ENCODE measurements around the gene GALNT8. TPM values are rescaled to one million over a fixed set of nuclear protein-coding genes. Genes with fewer than 3 reads are reported as not detected.

GALNT8 gene, protein sequence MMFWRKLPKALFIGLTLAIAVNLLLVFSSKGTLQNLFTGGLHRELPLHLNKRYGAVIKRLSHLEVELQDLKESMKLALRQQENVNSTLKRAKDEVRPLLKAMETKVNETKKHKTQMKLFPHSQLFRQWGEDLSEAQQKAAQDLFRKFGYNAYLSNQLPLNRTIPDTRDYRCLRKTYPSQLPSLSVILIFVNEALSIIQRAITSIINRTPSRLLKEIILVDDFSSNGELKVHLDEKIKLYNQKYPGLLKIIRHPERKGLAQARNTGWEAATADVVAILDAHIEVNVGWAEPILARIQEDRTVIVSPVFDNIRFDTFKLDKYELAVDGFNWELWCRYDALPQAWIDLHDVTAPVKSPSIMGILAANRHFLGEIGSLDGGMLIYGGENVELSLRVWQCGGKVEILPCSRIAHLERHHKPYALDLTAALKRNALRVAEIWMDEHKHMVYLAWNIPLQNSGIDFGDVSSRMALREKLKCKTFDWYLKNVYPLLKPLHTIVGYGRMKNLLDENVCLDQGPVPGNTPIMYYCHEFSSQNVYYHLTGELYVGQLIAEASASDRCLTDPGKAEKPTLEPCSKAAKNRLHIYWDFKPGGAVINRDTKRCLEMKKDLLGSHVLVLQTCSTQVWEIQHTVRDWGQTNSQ
- under 0.01 TPM in 2 replicates for total RNA-seq

DNA sequence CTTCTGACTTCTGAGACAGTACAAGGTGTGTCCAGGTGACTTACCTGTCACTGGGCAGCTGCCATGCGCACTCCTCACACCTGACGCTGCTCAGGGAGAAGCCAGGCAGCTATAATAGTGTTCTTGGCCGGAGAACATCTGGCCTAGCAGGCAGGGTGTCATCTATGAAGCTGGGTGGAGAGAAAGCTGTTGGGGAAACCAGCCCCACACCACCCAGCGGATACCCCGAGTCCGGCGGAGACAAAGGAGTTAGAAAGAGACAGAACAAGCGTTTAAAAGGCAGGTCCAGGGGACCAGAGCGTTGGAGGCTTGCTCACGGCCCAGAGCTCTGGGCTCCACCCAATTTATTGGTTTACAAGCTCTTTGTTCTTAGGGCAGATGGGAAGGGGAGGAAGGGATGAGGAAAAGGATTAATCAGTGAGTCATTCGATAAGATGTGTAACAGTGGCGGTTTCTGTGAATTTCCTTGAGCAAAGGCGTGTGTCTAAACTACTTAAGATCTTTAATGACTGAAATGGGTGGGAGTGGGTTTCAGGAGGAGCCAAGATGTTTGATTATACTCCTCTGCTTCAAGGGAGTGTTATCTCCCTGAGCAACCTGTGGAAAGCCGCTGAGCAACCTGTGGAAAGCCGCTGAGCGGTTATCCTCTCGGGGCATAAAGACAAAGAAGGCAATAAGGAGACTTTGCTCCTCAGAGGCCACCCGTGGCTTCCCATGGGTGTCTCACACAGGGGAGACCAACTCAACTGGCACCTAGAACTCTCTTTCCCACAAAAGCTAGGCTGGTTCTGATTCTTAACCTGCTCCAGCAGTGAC is at the start of gene GALNT8:
Gene GALNT8 (plus strand): TSS at position 580 of the 816 bp plus-strand sequence. CDS start 278 bp downstream, outside the sequence.

Other genes starting within 250 kb of the GALNT8 start
- 7.3 and 27.4 TPM in 2 replicates for gene RAD51AP1, start 181.5 kb upstream of the GALNT8 start, total RNA-seq
- 28.6 and 37.8 TPM in 2 replicates for gene DYRK4, start 158.2 kb upstream of the GALNT8 start, total RNA-seq
- 1.2 and 1.4 TPM in 2 replicates for gene AKAP3, start 71.3 kb upstream of the GALNT8 start, total RNA-seq
- 39.2 and 49.3 TPM in 2 replicates for gene NDUFA9, start 71.3 kb upstream of the GALNT8 start, total RNA-seq
- under 0.01 TPM in 1 of 2 replicates, not detected in the other for gene KCNA1, start 189.5 kb downstream of the GALNT8 start, total RNA-seq